ENCODE data around the gene GIMAP6.
"Not testable (repeated sequence)": the region's sequence is repeated elsewhere in the genome, so short reads cannot be mapped to it uniquely, and the experiment has no call there.

The GIMAP6 gene

DNA sequence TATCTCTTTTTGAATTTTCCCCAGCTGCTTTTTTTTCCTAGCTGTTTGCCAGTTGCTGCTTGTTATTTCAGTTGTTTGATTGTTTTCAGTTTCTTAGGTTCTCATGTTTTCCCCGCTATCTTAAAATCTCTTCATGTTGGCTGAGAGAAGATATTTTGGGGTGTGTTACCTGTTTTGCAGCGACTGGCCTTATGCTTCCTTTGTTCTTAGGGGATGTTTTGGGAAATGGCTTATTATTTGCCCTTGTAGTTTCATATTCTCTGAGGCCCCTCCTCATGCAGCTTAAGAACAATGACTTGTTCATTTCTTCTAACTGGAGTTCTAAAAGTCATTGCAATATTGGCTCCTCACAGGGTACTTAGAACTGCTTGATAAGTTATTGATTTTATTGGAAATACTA is 28.6 kb downstream of the GIMAP6 start:
- H4K8ac ChIP-seq (ENCODE audit: low read depth, low read length); H2BK12ac ChIP-seq (ENCODE audit: low read length); H3K4me1 ChIP-seq (ENCODE audit: control insufficient read depth in 1 of 2, insufficient read depth in 2 of 2, low read length in 2 of 2); H3K36me3 ChIP-seq (ENCODE audit: control insufficient read depth in 1 of 2, insufficient read depth in 2 of 2, low read length in 2 of 2); H3K27me3 ChIP-seq (ENCODE audit: insufficient read depth, low read length); H3K27ac ChIP-seq (ENCODE audit: low read depth, low read length); H3K14ac ChIP-seq (ENCODE audit: low read length); H3K9me3 ChIP-seq (ENCODE audit: insufficient read depth, low read depth, low read length); H2AFZ ChIP-seq (ENCODE audit: insufficient read depth, low read length, poor library complexity); H2AK5ac ChIP-seq (ENCODE audit: low read length); H3K4me3 ChIP-seq (ENCODE audit: low read depth, low read length); H3K4ac ChIP-seq (ENCODE audit: low read depth, low read length); H3K4me2 ChIP-seq (ENCODE audit: low read length); H3K18ac ChIP-seq (ENCODE audit: low read length); H4K91ac ChIP-seq (ENCODE audit: low read depth, low read length); H3K79me2 ChIP-seq (ENCODE audit: control insufficient read depth, insufficient read depth, low read length, poor library complexity); DNase-seq; H2BK5ac ChIP-seq (ENCODE audit: low read depth, low read length, poor library complexity); H3K23ac ChIP-seq (ENCODE audit: low read length); H4K12ac ChIP-seq (ENCODE audit: low read depth, low read length); H3K79me1 ChIP-seq (ENCODE audit: low read length); H2BK120ac ChIP-seq (ENCODE audit: insufficient read depth, low read length, poor library complexity); H3K9ac ChIP-seq (ENCODE audit: low read length): not testable (repeated sequence)
- no CpG with 5 or more reads among the region's 2 CpGs for WGBS (ENCODE audit: extremely low coverage, insufficient coverage, insufficient read length)

DNA sequence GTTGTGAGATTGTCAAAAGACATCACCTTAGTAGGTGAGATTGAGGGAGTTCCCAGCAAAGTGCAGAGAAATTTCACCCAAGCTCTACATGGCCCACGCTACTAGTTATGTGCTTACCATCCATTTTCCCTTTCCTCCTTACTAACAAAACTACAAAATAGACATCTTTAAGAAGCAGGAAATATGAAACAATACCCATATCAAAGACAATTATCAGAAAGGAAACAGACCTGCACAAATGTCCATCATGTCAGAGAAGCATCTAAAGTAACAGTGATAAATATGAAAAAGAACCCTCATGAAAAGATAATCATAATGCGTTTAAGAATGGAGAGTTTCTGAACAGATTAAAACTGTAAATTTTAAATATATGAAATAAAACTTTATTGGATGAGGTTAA is 36.8 kb downstream of the GIMAP6 start:
- Histone ChIP-seq H3K36me3 (ENCODE audit: control insufficient read depth in 1 of 2, insufficient read depth in 2 of 2, low read length in 2 of 2) (no peaks in the 10 kb centered on the region), H2BK12ac (ENCODE audit: low read length) (no peak overlapping the region), H2AFZ (ENCODE audit: insufficient read depth, low read length, poor library complexity) (no peak overlapping the region), H3K23ac (ENCODE audit: low read length) (no peak overlapping the region), H3K4ac (ENCODE audit: low read depth, low read length) (no peak overlapping the region), H2AK5ac (ENCODE audit: low read length) (no peak overlapping the region), H4K12ac (ENCODE audit: low read depth, low read length) (no peak overlapping the region), H3K27me3 (ENCODE audit: insufficient read depth, low read length) (no peaks in the 10 kb centered on the region), H3K27ac (ENCODE audit: low read depth, low read length) (no peak overlapping the region), H3K9me3 (ENCODE audit: insufficient read depth, low read depth, low read length) (peaks cover 9% of the 10 kb centered on the region), H4K91ac (ENCODE audit: low read depth, low read length) (no peak overlapping the region), H2BK120ac (ENCODE audit: insufficient read depth, low read length, poor library complexity) (no peak overlapping the region), H3K9ac (ENCODE audit: low read length) (no peak overlapping the region), H2BK5ac (ENCODE audit: low read depth, low read length, poor library complexity) (no peak overlapping the region), H4K8ac (ENCODE audit: low read depth, low read length) (no peak overlapping the region), H3K18ac (ENCODE audit: low read length) (no peak overlapping the region), H3K79me1 (ENCODE audit: low read length) (no peaks in the 10 kb centered on the region), H3K4me3 (ENCODE audit: low read depth, low read length) (no peak overlapping the region), H3K4me2 (ENCODE audit: low read length) (no peak overlapping the region), H3K14ac (ENCODE audit: low read length) (no peak overlapping the region), H3K79me2 (ENCODE audit: control insufficient read depth, insufficient read depth, low read length, poor library complexity) (no peaks in the 10 kb centered on the region), H3K4me1 (ENCODE audit: control insufficient read depth in 1 of 2, insufficient read depth in 2 of 2, low read length in 2 of 2) (no peaks in the 10 kb centered on the region)
- no peak for DNase-seq
- no CpG with 5 or more reads among the region's 2 CpGs for WGBS (ENCODE audit: extremely low coverage, insufficient coverage, insufficient read length)

DNA sequence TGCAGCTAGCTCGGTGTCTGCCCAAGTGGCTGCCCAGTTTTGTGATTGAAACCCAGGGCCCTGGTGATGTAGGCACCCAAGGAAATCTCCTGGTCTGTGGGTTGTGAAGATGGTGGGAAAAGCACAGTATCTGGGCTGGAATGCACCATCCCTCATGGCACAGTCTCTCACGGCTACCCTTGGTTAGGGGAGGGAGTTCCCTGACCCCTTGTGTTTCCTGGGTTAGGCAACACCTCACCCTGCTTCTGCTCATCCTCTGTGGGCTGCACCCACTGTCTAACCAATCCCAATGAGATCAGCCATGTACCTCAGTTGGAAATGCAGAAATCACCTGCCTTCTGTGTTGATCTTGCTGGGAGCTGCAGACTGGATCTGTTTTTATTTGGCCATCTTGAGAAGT is 37.4 kb downstream of the GIMAP6 start:
- Histone ChIP-seq H3K23ac (ENCODE audit: low read length) (no peak overlapping the region), H3K14ac (ENCODE audit: low read length) (no peak overlapping the region), H3K4me3 (ENCODE audit: low read depth, low read length) (no peak overlapping the region), H3K4me2 (ENCODE audit: low read length) (no peak overlapping the region), H3K79me1 (ENCODE audit: low read length) (no peaks in the 10 kb centered on the region), H3K9ac (ENCODE audit: low read length) (no peak overlapping the region), H3K4me1 (ENCODE audit: control insufficient read depth in 1 of 2, insufficient read depth in 2 of 2, low read length in 2 of 2) (no peaks in the 10 kb centered on the region), H2AK5ac (ENCODE audit: low read length) (no peak overlapping the region), H3K27ac (ENCODE audit: low read depth, low read length) (no peak overlapping the region), H2BK12ac (ENCODE audit: low read length) (no peak overlapping the region), H4K8ac (ENCODE audit: low read depth, low read length) (no peak overlapping the region), H4K91ac (ENCODE audit: low read depth, low read length) (no peak overlapping the region), H2BK5ac (ENCODE audit: low read depth, low read length, poor library complexity) (no peak overlapping the region), H3K9me3 (ENCODE audit: insufficient read depth, low read depth, low read length) (peaks cover 9% of the 10 kb centered on the region), H3K79me2 (ENCODE audit: control insufficient read depth, insufficient read depth, low read length, poor library complexity) (no peaks in the 10 kb centered on the region), H3K4ac (ENCODE audit: low read depth, low read length) (no peak overlapping the region), H2AFZ (ENCODE audit: insufficient read depth, low read length, poor library complexity) (no peak overlapping the region), H4K12ac (ENCODE audit: low read depth, low read length) (no peak overlapping the region), H3K36me3 (ENCODE audit: control insufficient read depth in 1 of 2, insufficient read depth in 2 of 2, low read length in 2 of 2) (no peaks in the 10 kb centered on the region), H3K27me3 (ENCODE audit: insufficient read depth, low read length) (no peaks in the 10 kb centered on the region), H2BK120ac (ENCODE audit: insufficient read depth, low read length, poor library complexity) (no peak overlapping the region), H3K18ac (ENCODE audit: low read length) (no peak overlapping the region)
- WGBS (ENCODE audit: extremely low coverage, insufficient coverage, insufficient read length) = no CpG with 5 or more reads among the region's 2 CpGs
- DNase-seq = no peak

DNA sequence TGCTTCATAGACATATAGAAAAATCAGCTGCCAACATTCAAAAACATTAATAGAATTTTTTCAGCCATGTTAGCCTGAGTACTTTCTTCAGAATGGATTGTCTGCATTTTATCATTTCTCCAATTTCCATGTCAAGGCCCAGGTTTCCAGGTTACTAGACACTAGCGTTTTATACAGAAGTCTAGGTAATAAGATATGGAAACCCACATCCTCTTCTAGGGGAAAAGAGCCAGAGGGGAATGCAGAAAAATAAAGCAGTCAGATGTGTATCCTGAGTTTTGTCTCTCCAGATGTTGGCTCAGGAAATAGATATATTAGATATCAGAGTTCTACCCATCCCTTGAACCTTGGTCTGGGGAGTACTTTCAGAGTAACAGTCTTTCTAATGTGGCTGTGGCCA is 44.6 kb downstream of the GIMAP6 start:
- Histone ChIP-seq H2AFZ (ENCODE audit: insufficient read depth, low read length, poor library complexity) (no peak overlapping the region), H3K36me3 (ENCODE audit: control insufficient read depth in 1 of 2, insufficient read depth in 2 of 2, low read length in 2 of 2) (no peaks in the 10 kb centered on the region), H4K91ac (ENCODE audit: low read depth, low read length) (no peak overlapping the region), H3K23ac (ENCODE audit: low read length) (no peak overlapping the region), H3K27me3 (ENCODE audit: insufficient read depth, low read length) (no peaks in the 10 kb centered on the region), H3K18ac (ENCODE audit: low read length) (no peak overlapping the region), H3K9me3 (ENCODE audit: insufficient read depth, low read depth, low read length) (no peaks in the 10 kb centered on the region), H3K4ac (ENCODE audit: low read depth, low read length) (no peak overlapping the region), H2BK120ac (ENCODE audit: insufficient read depth, low read length, poor library complexity) (no peak overlapping the region), H3K79me2 (ENCODE audit: control insufficient read depth, insufficient read depth, low read length, poor library complexity) (no peaks in the 10 kb centered on the region), H4K12ac (ENCODE audit: low read depth, low read length) (no peak overlapping the region), H4K8ac (ENCODE audit: low read depth, low read length) (no peak overlapping the region), H3K4me1 (ENCODE audit: control insufficient read depth in 1 of 2, insufficient read depth in 2 of 2, low read length in 2 of 2) (no peaks in the 10 kb centered on the region), H2BK12ac (ENCODE audit: low read length) (no peak overlapping the region), H3K27ac (ENCODE audit: low read depth, low read length) (no peak overlapping the region), H2BK5ac (ENCODE audit: low read depth, low read length, poor library complexity) (no peak overlapping the region), H3K4me3 (ENCODE audit: low read depth, low read length) (no peak overlapping the region), H3K4me2 (ENCODE audit: low read length) (no peak overlapping the region), H2AK5ac (ENCODE audit: low read length) (no peak overlapping the region), H3K9ac (ENCODE audit: low read length) (no peak overlapping the region), H3K14ac (ENCODE audit: low read length) (no peak overlapping the region), H3K79me1 (ENCODE audit: low read length) (no peaks in the 10 kb centered on the region)
- DNase-seq = no peak
- no CpG with 5 or more reads among the region's 1 CpG for WGBS (ENCODE audit: extremely low coverage, insufficient coverage, insufficient read length)

DNA sequence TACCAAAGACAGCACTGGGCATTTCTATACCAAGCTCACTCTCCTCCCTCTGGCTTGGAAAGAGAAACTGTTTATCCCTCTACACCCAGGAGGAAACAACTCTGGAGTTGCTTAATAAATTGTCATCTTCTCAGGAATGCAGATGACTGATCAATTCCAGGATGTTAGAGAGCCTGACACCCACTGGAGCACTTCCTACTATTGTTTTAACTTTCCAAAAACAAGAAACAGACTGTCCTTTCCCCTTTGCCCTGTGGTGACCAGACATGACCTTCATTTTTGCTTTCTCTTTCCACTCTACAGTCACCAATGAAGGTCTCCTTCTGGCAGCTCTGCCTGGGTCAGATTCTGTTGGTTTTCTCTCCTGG is 45.4 kb downstream of the GIMAP6 start:
- no peak overlapping the region for H3K4me2 ChIP-seq (ENCODE audit: low read length)
- no peak overlapping the region for H4K8ac ChIP-seq (ENCODE audit: low read depth, low read length)
- no peak overlapping the region for H3K4me3 ChIP-seq (ENCODE audit: low read depth, low read length)
- no peaks in the 10 kb centered on the region for H3K9me3 ChIP-seq (ENCODE audit: insufficient read depth, low read depth, low read length)
- no peak overlapping the region for H2BK120ac ChIP-seq (ENCODE audit: insufficient read depth, low read length, poor library complexity)
- no peak overlapping the region for H2AK5ac ChIP-seq (ENCODE audit: low read length)
- no peak overlapping the region for H3K18ac ChIP-seq (ENCODE audit: low read length)
- H3K36me3 ChIP-seq (ENCODE audit: control insufficient read depth in 1 of 2, insufficient read depth in 2 of 2, low read length in 2 of 2) = no peaks in the 10 kb centered on the region
- no peaks in the 10 kb centered on the region for H3K4me1 ChIP-seq (ENCODE audit: control insufficient read depth in 1 of 2, insufficient read depth in 2 of 2, low read length in 2 of 2)
- H2AFZ ChIP-seq (ENCODE audit: insufficient read depth, low read length, poor library complexity) = no peak overlapping the region
- no peaks in the 10 kb centered on the region for H3K79me1 ChIP-seq (ENCODE audit: low read length)
- no peak overlapping the region for H3K23ac ChIP-seq (ENCODE audit: low read length)
- H4K12ac ChIP-seq (ENCODE audit: low read depth, low read length) = no peak overlapping the region
- no peak overlapping the region for H2BK5ac ChIP-seq (ENCODE audit: low read depth, low read length, poor library complexity)
- no peak overlapping the region for H3K27ac ChIP-seq (ENCODE audit: low read depth, low read length)
- no peak overlapping the region for H3K14ac ChIP-seq (ENCODE audit: low read length)
- no peaks in the 10 kb centered on the region for H3K27me3 ChIP-seq (ENCODE audit: insufficient read depth, low read length)
- H4K91ac ChIP-seq (ENCODE audit: low read depth, low read length) = no peak overlapping the region
- H3K9ac ChIP-seq (ENCODE audit: low read length) = peak overlapping the region; percentile 45
- no peaks in the 10 kb centered on the region for H3K79me2 ChIP-seq (ENCODE audit: control insufficient read depth, insufficient read depth, low read length, poor library complexity)
- no peak overlapping the region for H2BK12ac ChIP-seq (ENCODE audit: low read length)
- DNase-seq = peak; percentile 3 to 25
- H3K4ac ChIP-seq (ENCODE audit: low read depth, low read length) = no peak overlapping the region

Measured in trophoblast cell (in vitro differentiated cells and primary cell).